Measurements from ENCODE around the gene TEX2. TPM values are rescaled to one million over a fixed set of nuclear protein-coding genes. Genes with fewer than 3 reads are reported as not detected.

Gene TEX2
- total and polyA plus RNA-seq, 2 of the 13 experiments (the other 11 are each of a cell fraction or from before 2014, with no cell fraction given), result 21.4 to 37.7 TPM

DNA sequence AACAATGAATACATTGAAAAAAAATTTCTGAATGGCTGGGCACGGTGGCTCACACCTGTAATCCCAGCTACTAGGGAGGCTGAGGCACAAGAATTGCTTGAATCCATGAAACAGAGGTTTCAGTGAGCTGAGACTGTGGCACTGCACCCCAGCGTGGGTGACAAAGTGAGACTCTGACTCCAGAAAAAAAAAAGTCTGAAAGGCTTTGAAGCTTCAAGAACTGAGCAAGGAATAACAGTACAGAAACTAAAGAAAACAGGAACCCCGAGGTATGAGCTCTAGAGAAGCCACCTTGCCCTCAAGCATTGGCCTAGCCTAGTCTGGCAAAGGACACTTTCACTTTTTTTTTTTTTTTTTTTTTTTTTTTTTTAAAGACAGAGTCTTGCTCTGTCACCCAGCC is 45.0 kb downstream of the TEX2 start (continued):
- TF ChIP-seq, protein P1, sequence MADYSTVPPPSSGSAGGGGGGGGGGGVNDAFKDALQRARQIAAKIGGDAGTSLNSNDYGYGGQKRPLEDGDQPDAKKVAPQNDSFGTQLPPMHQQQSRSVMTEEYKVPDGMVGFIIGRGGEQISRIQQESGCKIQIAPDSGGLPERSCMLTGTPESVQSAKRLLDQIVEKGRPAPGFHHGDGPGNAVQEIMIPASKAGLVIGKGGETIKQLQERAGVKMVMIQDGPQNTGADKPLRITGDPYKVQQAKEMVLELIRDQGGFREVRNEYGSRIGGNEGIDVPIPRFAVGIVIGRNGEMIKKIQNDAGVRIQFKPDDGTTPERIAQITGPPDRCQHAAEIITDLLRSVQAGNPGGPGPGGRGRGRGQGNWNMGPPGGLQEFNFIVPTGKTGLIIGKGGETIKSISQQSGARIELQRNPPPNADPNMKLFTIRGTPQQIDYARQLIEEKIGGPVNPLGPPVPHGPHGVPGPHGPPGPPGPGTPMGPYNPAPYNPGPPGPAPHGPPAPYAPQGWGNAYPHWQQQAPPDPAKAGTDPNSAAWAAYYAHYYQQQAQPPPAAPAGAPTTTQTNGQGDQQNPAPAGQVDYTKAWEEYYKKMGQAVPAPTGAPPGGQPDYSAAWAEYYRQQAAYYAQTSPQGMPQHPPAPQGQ (CRISPR knock-in tag; IDR thresholded peaks at IDR 0.05; ENCODE audit: borderline replicate concordance), result no peak
- TF ChIP-seq TCF7L2 (IDR thresholded peaks at IDR 0.05; ENCODE audit: low read depth, low read length), result no peak
- no peak for TF ChIP-seq TBL1XR1 (IDR thresholded peaks at IDR 0.05; ENCODE audit: borderline replicate concordance, low read length, partially characterized antibody)
- TF ChIP-seq CBX1 (IDR thresholded peaks at IDR 0.05; ENCODE audit: low read depth), result no peak
- TF ChIP-seq ZFAT (CRISPR knock-in tag; conservative IDR thresholded peaks at IDR 0.05), result no peak
- no peak for TF ChIP-seq ZNF839 (CRISPR knock-in tag; IDR thresholded peaks at IDR 0.05; ENCODE audit: borderline replicate concordance)

DNA sequence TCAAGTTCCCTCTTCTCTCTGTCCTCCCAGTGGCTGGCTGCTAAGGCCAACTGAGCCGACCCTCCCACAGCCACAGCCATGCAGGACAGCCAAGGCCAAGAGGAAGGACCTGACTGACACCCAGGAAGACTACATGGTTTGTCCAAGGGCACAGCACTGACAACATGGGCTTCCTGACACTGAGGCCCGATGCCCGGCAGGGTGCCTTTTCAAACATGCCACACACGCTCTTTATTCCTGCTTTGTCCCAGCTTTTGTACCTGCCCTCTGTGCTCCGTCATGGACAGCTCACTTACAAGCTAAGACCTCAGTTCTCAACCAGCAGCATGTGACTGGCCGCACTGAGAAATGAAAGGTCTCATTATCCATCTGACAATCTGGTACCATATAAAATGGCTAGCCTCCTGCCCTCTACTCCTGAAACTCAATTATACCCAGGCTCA is 45.8 kb downstream of the TEX2 start:
- TSS peak; percentile 98 for BruUV-seq (replicated peaks)
- Histone ChIP-seq H3K9me3 (ENCODE audit: low read length) (no peaks in the 10 kb centered on the region), H3K4me1 (ENCODE audit: insufficient read depth, low read length) (peaks cover 48% of the 10 kb centered on the region), H2AFZ (ENCODE audit: low read length) (no peak overlapping the region), H3K36me3 (replicated peaks in 1 of 2; ENCODE audit: control insufficient read depth in 1 of 2, insufficient read depth in 2 of 2, low read length in 2 of 2) (peaks cover 13 to 19% of the 10 kb centered on the region in 2 experiments), H3K4me2 (ENCODE audit: low read depth, low read length) (peak overlapping the region; percentile 97), H3K27ac (ENCODE audit: extremely low read length, insufficient read depth, low read length) (peak overlapping the region; percentile 97), H3K27me3 (ENCODE audit: control insufficient read depth in 1 of 2, insufficient read depth in 2 of 2, low read length in 2 of 2) (no peaks in the 10 kb centered on the region), H4K20me1 (ENCODE audit: insufficient read depth, low read length) (no peaks in the 10 kb centered on the region), H3K4me3 (replicated peaks in 1 of 3; ENCODE audit: insufficient read depth in 1 of 3, low read depth in 2 of 3, low read length in 3 of 3) (peak overlapping the region; percentile 6 to 68 (median 55); a peak in 3 of 6 replicates), H3K79me2 (ENCODE audit: insufficient read depth, low read length) (peaks cover 42% of the 10 kb centered on the region), H3K9ac (ENCODE audit: insufficient read depth, low read depth, low read length) (peak overlapping the region; percentile 81)
- in situ Hi-C loops (cut with HindIII; ENCODE audit: extremely low pct_ligation_motif_present, low pct_unique_long_range_greater_than_20kb), result no loop called here
- ChIA-PET CTCF (ENCODE audit: low intra/inter-chr PET ratio, low total read pairs) (interaction anchor here (1.2 to 1.3 kb wide), 2 partner anchors 64 to 74 kb away, joined by 3 to 6 read pairs; no protein-coding TSS in a partner anchor), POLR2A (interaction anchor here (0.6 to 6.1 kb wide), 17 partner anchors 10 to 280 kb away, joined by 3 to 127 read pairs (median 8); partner anchors contain the start of genes ERN1, POLG2 and TEX2)
- peak; percentile 44 for DNase-seq (ENCODE audit: low spot score)
- intact Hi-C loops (cut with micrococcal nuclease; ENCODE audit: unreplicated experiment), result loop anchor here (2.0 to 5.0 kb wide), 3 partner anchors 24 to 60 kb away; partner anchors contain the start of gene TEX2
- peak; percentile 70 for ATAC-seq
- peak; percentile 49 for FAIRE-seq
- 42% methylated on average over 5 of the region's 6 CpGs for WGBS (ENCODE audit: low lambda C conversion rate)
- peak; percentile 74 for TF ChIP-seq ZBTB38 (CRISPR knock-in tag; IDR thresholded peaks at IDR 0.05)
- TF ChIP-seq MAZ (IDR thresholded peaks at IDR 0.05; ENCODE audit: borderline replicate concordance, low read depth, low read length), result no peak
- peak; percentile 44; the same call in 1 of the 2 replicates for TF ChIP-seq MAZ (CRISPR knock-in tag; IDR thresholded peaks at IDR 0.05; ENCODE audit: low read depth)
- TF ChIP-seq, protein P2, sequence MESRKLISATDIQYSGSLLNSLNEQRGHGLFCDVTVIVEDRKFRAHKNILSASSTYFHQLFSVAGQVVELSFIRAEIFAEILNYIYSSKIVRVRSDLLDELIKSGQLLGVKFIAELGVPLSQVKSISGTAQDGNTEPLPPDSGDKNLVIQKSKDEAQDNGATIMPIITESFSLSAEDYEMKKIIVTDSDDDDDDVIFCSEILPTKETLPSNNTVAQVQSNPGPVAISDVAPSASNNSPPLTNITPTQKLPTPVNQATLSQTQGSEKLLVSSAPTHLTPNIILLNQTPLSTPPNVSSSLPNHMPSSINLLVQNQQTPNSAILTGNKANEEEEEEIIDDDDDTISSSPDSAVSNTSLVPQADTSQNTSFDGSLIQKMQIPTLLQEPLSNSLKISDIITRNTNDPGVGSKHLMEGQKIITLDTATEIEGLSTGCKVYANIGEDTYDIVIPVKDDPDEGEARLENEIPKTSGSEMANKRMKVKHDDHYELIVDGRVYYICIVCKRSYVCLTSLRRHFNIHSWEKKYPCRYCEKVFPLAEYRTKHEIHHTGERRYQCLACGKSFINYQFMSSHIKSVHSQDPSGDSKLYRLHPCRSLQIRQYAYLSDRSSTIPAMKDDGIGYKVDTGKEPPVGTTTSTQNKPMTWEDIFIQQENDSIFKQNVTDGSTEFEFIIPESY (CRISPR knock-in tag; IDR thresholded peaks at IDR 0.05), result peak; percentile 45; the same call in 1 of the 2 replicates
- TF ChIP-seq RCOR2 (CRISPR knock-in tag; IDR thresholded peaks at IDR 0.05), result peak; percentile 2; the same call in 1 of the 2 replicates
- TF ChIP-seq ZZZ3 (CRISPR knock-in tag; IDR thresholded peaks at IDR 0.05; ENCODE audit: borderline replicate concordance), result no peak
- TF ChIP-seq, protein P3, sequence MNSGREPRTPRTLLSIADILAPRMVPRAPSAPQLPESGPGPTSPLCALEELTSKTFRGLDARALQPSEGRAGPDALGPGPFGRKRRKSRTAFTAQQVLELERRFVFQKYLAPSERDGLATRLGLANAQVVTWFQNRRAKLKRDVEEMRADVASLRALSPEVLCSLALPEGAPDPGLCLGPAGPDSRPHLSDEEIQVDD (CRISPR knock-in tag; IDR thresholded peaks at IDR 0.05; ENCODE audit: borderline replicate concordance), result 0 out of 2 replicates have a peak, but pooled peaks have one; percentile 11
- TF ChIP-seq, protein P4, sequence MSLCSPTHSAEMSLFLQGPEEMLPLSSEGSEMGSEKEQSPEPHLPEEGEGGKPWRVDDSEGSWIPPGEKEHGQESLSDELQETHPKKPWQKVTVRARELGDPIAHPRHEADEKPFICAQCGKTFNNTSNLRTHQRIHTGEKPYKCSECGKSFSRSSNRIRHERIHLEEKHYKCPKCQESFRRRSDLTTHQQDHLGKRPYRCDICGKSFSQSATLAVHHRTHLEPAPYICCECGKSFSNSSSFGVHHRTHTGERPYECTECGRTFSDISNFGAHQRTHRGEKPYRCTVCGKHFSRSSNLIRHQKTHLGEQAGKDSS (CRISPR knock-in tag; IDR thresholded peaks at IDR 0.05; ENCODE audit: borderline replicate concordance, low read depth), result no peak
- TF ChIP-seq ZNF772 (CRISPR knock-in tag; IDR thresholded peaks at IDR 0.05), result 0 out of 2 replicates have a peak, but pooled peaks have one; percentile 19
- TF ChIP-seq, protein P5, sequence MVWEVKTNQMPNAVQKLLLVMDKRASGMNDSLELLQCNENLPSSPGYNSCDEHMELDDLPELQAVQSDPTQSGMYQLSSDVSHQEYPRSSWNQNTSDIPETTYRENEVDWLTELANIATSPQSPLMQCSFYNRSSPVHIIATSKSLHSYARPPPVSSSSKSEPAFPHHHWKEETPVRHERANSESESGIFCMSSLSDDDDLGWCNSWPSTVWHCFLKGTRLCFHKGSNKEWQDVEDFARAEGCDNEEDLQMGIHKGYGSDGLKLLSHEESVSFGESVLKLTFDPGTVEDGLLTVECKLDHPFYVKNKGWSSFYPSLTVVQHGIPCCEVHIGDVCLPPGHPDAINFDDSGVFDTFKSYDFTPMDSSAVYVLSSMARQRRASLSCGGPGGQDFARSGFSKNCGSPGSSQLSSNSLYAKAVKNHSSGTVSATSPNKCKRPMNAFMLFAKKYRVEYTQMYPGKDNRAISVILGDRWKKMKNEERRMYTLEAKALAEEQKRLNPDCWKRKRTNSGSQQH (CRISPR knock-in tag; IDR thresholded peaks at IDR 0.05; ENCODE audit: low read depth), result no peak

Measured in HepG2 (cell line).